ENCODE data around the gene STMP1.
A peak's percentile ranks its signal among the peaks of the same experiment; 100 is the strongest.

Gene STMP1

GRCh38 chr7:135658564-135658963 is 3.8 kb upstream of the STMP1 start:
- Histone ChIP-seq H3K9ac (ENCODE audit: low read length) (no peak overlapping the region), H3K4ac (ENCODE audit: low read depth, low read length) (no peak overlapping the region), H3K56ac (ENCODE audit: low read length) (no peak overlapping the region), H4K5ac (ENCODE audit: low read length) (no peak overlapping the region), H2AK5ac (ENCODE audit: low read length) (no peak overlapping the region), H3K4me2 (ENCODE audit: low read length) (no peak overlapping the region), H2BK15ac (replicated peaks; ENCODE audit: low read depth) (no peak overlapping the region), H3K18ac (ENCODE audit: low read length) (no peak overlapping the region), H3K79me1 (ENCODE audit: low read length) (no peaks in the 10 kb centered on the region), H2BK5ac (ENCODE audit: low read length) (no peak overlapping the region), H3K23ac (ENCODE audit: low read length) (no peak overlapping the region), H3K27me3 (ENCODE audit: insufficient read depth, low read length, poor library complexity) (no peaks in the 10 kb centered on the region), H3K4me1 (ENCODE audit: control insufficient read depth, low read depth, low read length) (peaks cover 2% of the 10 kb centered on the region), H3K36me3 (ENCODE audit: control insufficient read depth, insufficient read depth, low read length) (no peaks in the 10 kb centered on the region), H3K27ac (ENCODE audit: low read depth, low read length) (no peak overlapping the region), H4K8ac (ENCODE audit: low read depth, low read length) (no peak overlapping the region), H2BK120ac (ENCODE audit: low read depth, low read length) (no peak overlapping the region), H3K4me3 (ENCODE audit: low read length) (no peak overlapping the region), H3K79me2 (ENCODE audit: control insufficient read depth, insufficient read depth, low read length) (peaks cover 11% of the 10 kb centered on the region)
- DNase-seq, result no peak
- no CpG with 5 or more reads among the region's 5 CpGs for WGBS (ENCODE audit: extremely low coverage, insufficient coverage, low lambda C conversion rate)

GRCh38 chr7:135659159-135659846 is 3.0 kb upstream of the STMP1 start:
- H2BK120ac ChIP-seq (ENCODE audit: low read depth, low read length), result no peak overlapping the region
- H3K56ac ChIP-seq (ENCODE audit: low read length), result no peak overlapping the region
- H3K36me3 ChIP-seq (ENCODE audit: control insufficient read depth, insufficient read depth, low read length), result no peaks in the 10 kb centered on the region
- WGBS (ENCODE audit: extremely low coverage, insufficient coverage, low lambda C conversion rate), result no CpG with 5 or more reads among the region's 9 CpGs
- no peak overlapping the region for H3K27ac ChIP-seq (ENCODE audit: low read depth, low read length)
- H3K79me1 ChIP-seq (ENCODE audit: low read length), result no peaks in the 10 kb centered on the region
- no peak overlapping the region for H4K8ac ChIP-seq (ENCODE audit: low read depth, low read length)
- no peaks in the 10 kb centered on the region for H3K27me3 ChIP-seq (ENCODE audit: insufficient read depth, low read length, poor library complexity)
- H2AK5ac ChIP-seq (ENCODE audit: low read length), result no peak overlapping the region
- no peak overlapping the region for H3K23ac ChIP-seq (ENCODE audit: low read length)
- no peak overlapping the region for H3K4me3 ChIP-seq (ENCODE audit: low read length)
- H2BK15ac ChIP-seq (replicated peaks; ENCODE audit: low read depth), result no peak overlapping the region
- H3K9ac ChIP-seq (ENCODE audit: low read length), result no peak overlapping the region
- no peak overlapping the region for H3K4me2 ChIP-seq (ENCODE audit: low read length)
- H3K18ac ChIP-seq (ENCODE audit: low read length), result no peak overlapping the region
- no peak overlapping the region for H3K4ac ChIP-seq (ENCODE audit: low read depth, low read length)
- no peak overlapping the region for H4K5ac ChIP-seq (ENCODE audit: low read length)
- peaks cover 11% of the 10 kb centered on the region for H3K79me2 ChIP-seq (ENCODE audit: control insufficient read depth, insufficient read depth, low read length)
- DNase-seq, result peak; percentile 29
- peaks cover 2% of the 10 kb centered on the region for H3K4me1 ChIP-seq (ENCODE audit: control insufficient read depth, low read depth, low read length)
- no peak overlapping the region for H2BK5ac ChIP-seq (ENCODE audit: low read length)

- no peak for DNase-seq
- no peak overlapping the region for H2AK5ac ChIP-seq (ENCODE audit: low read length)
Measured at GRCh38 chr7:135661311-135662122, 797 bp upstream of the STMP1 start.

DNA sequence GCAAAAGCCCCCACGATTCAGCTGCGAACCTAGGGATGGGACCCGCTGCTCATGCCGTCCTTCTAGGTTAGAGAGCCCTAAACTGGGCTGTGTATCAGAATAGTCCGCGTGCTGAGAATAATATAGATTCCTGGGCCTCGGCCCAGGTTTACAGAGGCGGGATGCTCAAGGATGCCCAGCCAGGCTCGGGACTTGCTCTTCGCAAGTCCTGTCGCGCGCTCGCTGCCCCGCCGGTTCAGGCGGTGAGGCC is 266 bp upstream of the STMP1 start:
- Histone ChIP-seq H3K79me2 (ENCODE audit: control insufficient read depth, insufficient read depth, low read length) (peaks cover 14% of the 10 kb centered on the region), H3K27ac (ENCODE audit: low read depth, low read length) (no peak overlapping the region), H4K8ac (ENCODE audit: low read depth, low read length) (peak overlapping the region; percentile 58), H3K4me1 (ENCODE audit: control insufficient read depth, low read depth, low read length) (peaks cover 2% of the 10 kb centered on the region), H3K79me1 (ENCODE audit: low read length) (no peaks in the 10 kb centered on the region), H3K4ac (ENCODE audit: low read depth, low read length) (no peak overlapping the region), H3K4me2 (ENCODE audit: low read length) (peak overlapping the region; percentile 61), H3K27me3 (ENCODE audit: insufficient read depth, low read length, poor library complexity) (no peaks in the 10 kb centered on the region), H2BK120ac (ENCODE audit: low read depth, low read length) (no peak overlapping the region), H2AK5ac (ENCODE audit: low read length) (no peak overlapping the region), H2BK15ac (replicated peaks; ENCODE audit: low read depth) (no peak overlapping the region), H3K36me3 (ENCODE audit: control insufficient read depth, insufficient read depth, low read length) (no peaks in the 10 kb centered on the region), H3K4me3 (ENCODE audit: low read length) (no peak overlapping the region), H2BK5ac (ENCODE audit: low read length) (no peak overlapping the region), H3K18ac (ENCODE audit: low read length) (no peak overlapping the region), H3K23ac (ENCODE audit: low read length) (no peak overlapping the region), H4K5ac (ENCODE audit: low read length) (no peak overlapping the region), H3K9ac (ENCODE audit: low read length) (peak overlapping the region; percentile 50), H3K56ac (ENCODE audit: low read length) (peak overlapping the region; percentile 80)
- no peak for DNase-seq
- no CpG with 5 or more reads among the region's 17 CpGs for WGBS (ENCODE audit: extremely low coverage, insufficient coverage, low lambda C conversion rate)

More at GRCh38 chr7:135661311-135662122, 797 bp upstream of the STMP1 start:
- Histone ChIP-seq H3K18ac (ENCODE audit: low read length) (no peak overlapping the region), H3K79me1 (ENCODE audit: low read length) (no peaks in the 10 kb centered on the region), H3K36me3 (ENCODE audit: control insufficient read depth, insufficient read depth, low read length) (no peaks in the 10 kb centered on the region), H3K4me2 (ENCODE audit: low read length) (peak overlapping the region; percentile 61), H3K4me1 (ENCODE audit: control insufficient read depth, low read depth, low read length) (peaks cover 2% of the 10 kb centered on the region), H3K23ac (ENCODE audit: low read length) (no peak overlapping the region), H3K9ac (ENCODE audit: low read length) (peak overlapping the region; percentile 50), H3K79me2 (ENCODE audit: control insufficient read depth, insufficient read depth, low read length) (peaks cover 14% of the 10 kb centered on the region), H4K8ac (ENCODE audit: low read depth, low read length) (peak overlapping the region; percentile 58), H2BK15ac (replicated peaks; ENCODE audit: low read depth) (no peak overlapping the region), H3K27ac (ENCODE audit: low read depth, low read length) (no peak overlapping the region), H3K4ac (ENCODE audit: low read depth, low read length) (peak overlapping the region; percentile 2), H2BK5ac (ENCODE audit: low read length) (no peak overlapping the region), H2BK120ac (ENCODE audit: low read depth, low read length) (no peak overlapping the region), H3K4me3 (ENCODE audit: low read length) (no peak overlapping the region), H3K27me3 (ENCODE audit: insufficient read depth, low read length, poor library complexity) (no peaks in the 10 kb centered on the region), H4K5ac (ENCODE audit: low read length) (no peak overlapping the region), H3K56ac (ENCODE audit: low read length) (peak overlapping the region; percentile 80)
- 100% methylated on average over 1 of the region's 14 CpGs for WGBS (ENCODE audit: extremely low coverage, insufficient coverage, low lambda C conversion rate)

DNA sequence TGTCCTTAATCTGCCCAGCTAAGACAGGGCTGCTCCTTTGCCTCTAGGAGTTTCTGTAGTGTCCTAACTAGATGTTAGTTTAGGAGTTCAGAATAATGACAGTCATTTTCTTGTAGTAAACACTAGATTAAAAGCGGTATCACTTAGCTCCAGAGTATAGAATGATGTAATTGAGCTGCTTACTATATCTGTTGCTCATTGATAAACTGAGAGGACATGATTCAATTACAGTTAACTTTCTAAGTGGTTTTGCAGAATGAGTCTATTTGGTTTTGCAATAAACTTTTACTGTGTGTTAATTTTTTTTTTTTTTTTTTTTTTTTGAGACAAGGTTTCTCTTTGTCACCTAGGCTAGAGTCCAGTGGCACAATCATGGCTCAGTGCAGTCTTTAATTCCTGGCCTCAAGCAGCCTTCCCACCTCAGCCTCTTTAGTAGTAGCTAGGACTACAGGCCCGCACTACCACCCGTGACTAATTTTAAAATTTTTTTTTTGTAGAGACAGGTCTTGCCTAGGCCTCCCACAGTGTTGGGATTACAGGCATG is 1.8 kb downstream of the STMP1 start:
- H3K36me3 ChIP-seq (ENCODE audit: control insufficient read depth, insufficient read depth, low read length), result no peaks in the 10 kb centered on the region
- no peak overlapping the region for H2BK120ac ChIP-seq (ENCODE audit: low read depth, low read length)
- peaks cover 6% of the 10 kb centered on the region for H3K79me1 ChIP-seq (ENCODE audit: low read length)
- H3K4me1 ChIP-seq (ENCODE audit: control insufficient read depth, low read depth, low read length), result peaks cover 2% of the 10 kb centered on the region
- no peak overlapping the region for H2AK5ac ChIP-seq (ENCODE audit: low read length)
- no peak overlapping the region for H3K27ac ChIP-seq (ENCODE audit: low read depth, low read length)
- H2BK15ac ChIP-seq (replicated peaks; ENCODE audit: low read depth), result no peak overlapping the region
- H3K9ac ChIP-seq (ENCODE audit: low read length), result no peak overlapping the region
- no peak overlapping the region for H4K8ac ChIP-seq (ENCODE audit: low read depth, low read length)
- H3K4ac ChIP-seq (ENCODE audit: low read depth, low read length), result no peak overlapping the region
- H2BK5ac ChIP-seq (ENCODE audit: low read length), result no peak overlapping the region
- H3K4me3 ChIP-seq (ENCODE audit: low read length), result no peak overlapping the region
- H4K5ac ChIP-seq (ENCODE audit: low read length), result no peak overlapping the region
- no peak overlapping the region for H3K23ac ChIP-seq (ENCODE audit: low read length)
- no peak overlapping the region for H3K18ac ChIP-seq (ENCODE audit: low read length)
- H3K56ac ChIP-seq (ENCODE audit: low read length), result no peak overlapping the region
- no peak overlapping the region for H3K4me2 ChIP-seq (ENCODE audit: low read length)
- no peaks in the 10 kb centered on the region for H3K27me3 ChIP-seq (ENCODE audit: insufficient read depth, low read length, poor library complexity)
- no CpG with 5 or more reads among the region's 3 CpGs for WGBS (ENCODE audit: extremely low coverage, insufficient coverage, low lambda C conversion rate)
- no peak for DNase-seq
- peaks cover 19% of the 10 kb centered on the region for H3K79me2 ChIP-seq (ENCODE audit: control insufficient read depth, insufficient read depth, low read length)
